Panc1 (cell line): ENCODE measurements around the gene SLC16A5.

Source experiments
- CTCF ChIP-seq: fragments of 450-650 bp; IDR thresholded peaks from 2 replicates; pipeline ENCODE4 v1.5.1; 2017; ENCODE audit warnings: mild to moderate bottlenecking
- POLR2AphosphoS5 ChIP-seq: IDR thresholded peaks from 2 replicates; pipeline ENCODE4 v1.6.1; 2012; ENCODE audit warnings: mild to moderate bottlenecking, low read depth, low read length, moderate library complexity
- REST ChIP-seq, 2 experiments: IDR thresholded peaks; 2 replicates each; pipeline ENCODE4 v1.6.1; 2011 to 2012; ENCODE audit warnings: low read depth in 2 of 2, control low read depth in 1 of 2, low read length in 1 of 2, mild to moderate bottlenecking in 1 of 2, moderate library complexity in 1 of 2; ENCODE audit not compliant: insufficient read depth in 1 of 2
- SIN3A ChIP-seq: IDR thresholded peaks from 2 replicates; pipeline ENCODE4 v1.6.1; 2012; ENCODE audit warnings: low read depth, mild to moderate bottlenecking, low read length, moderate library complexity, borderline replicate concordance; ENCODE audit not compliant: insufficient read depth
- TCF7L2 ChIP-seq: IDR thresholded peaks from 2 replicates; pipeline ENCODE4 v1.6.1; 2011; ENCODE audit warnings: mild to moderate bottlenecking, low read depth, low read length, inconsistent platforms

GRCh38 chr17:75088465-75089417 is 987 bp downstream of the SLC16A5 start:
- TF ChIP-seq CTCF (no peak), POLR2AphosphoS5 (no peak), TCF7L2 (peak; percentile 54), REST (IDR thresholded peaks at IDR 0.05; ENCODE audit: insufficient read depth in 1 of 2, low read depth in 2 of 2, low read length in 1 of 2) (no peak), SIN3A (no peak)
